Measurements from ENCODE around the gene ZNF133.

The ZNF133 gene

GRCh38 chr20:18284805-18285533, 3.4 kb upstream of the ZNF133 start:
- H3K27me3 ChIP-seq (ENCODE audit: insufficient read depth, low read length), result peaks cover 59% of the 10 kb centered on the region

DNA sequence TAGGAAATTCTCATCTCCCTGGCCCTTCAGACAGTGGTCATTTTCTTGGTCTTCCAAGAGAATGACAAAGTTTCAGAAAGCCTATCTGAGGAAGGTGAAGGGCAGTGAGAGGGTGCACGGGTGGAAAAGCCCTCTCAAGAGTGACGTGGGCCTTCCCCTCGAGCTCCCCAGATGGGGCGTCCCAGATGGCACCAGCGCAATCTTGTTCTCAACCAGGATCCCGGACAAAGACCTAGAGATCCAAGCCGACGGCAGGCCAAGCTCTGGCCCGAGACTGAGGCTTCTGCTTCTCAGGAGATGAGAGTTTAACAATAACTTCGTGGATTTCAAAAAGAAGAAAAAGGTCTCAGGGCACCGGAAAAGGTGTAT, 797 bp upstream of the ZNF133 start:
- Histone ChIP-seq H3K79me2 (ENCODE audit: control insufficient read depth, insufficient read depth, low read length, unreplicated experiment) (peaks cover 40% of the 10 kb centered on the region), H2AFZ (ENCODE audit: low read length, unreplicated experiment) (peak overlapping the region; percentile 64), H3K27ac (ENCODE audit: low read depth, low read length) (peak overlapping the region; percentile 80; the same call in 1 of the 2 replicates), H3K36me3 (ENCODE audit: insufficient read depth, low read length) (peaks cover 9% of the 10 kb centered on the region; the same call in 1 of the 2 replicates), H3K4me3 (ENCODE audit: low read depth, low read length) (peak overlapping the region; percentile 97), H3K4me1 (ENCODE audit: control insufficient read depth, insufficient read depth, low read length, unreplicated experiment) (peaks cover 10% of the 10 kb centered on the region), H3K27me3 (ENCODE audit: insufficient read depth, low read length) (peaks cover 38% of the 10 kb centered on the region)

More at GRCh38 chr20:18284805-18285533, 3.4 kb upstream of the ZNF133 start:
- no peaks in the 10 kb centered on the region for H3K36me3 ChIP-seq (ENCODE audit: insufficient read depth, low read length)
- H3K4me3 ChIP-seq (ENCODE audit: low read depth, low read length), result no peak overlapping the region
- H3K27ac ChIP-seq (ENCODE audit: low read depth, low read length), result no peak overlapping the region
- peaks cover 10% of the 10 kb centered on the region for H3K4me1 ChIP-seq (ENCODE audit: control insufficient read depth, insufficient read depth, low read length, unreplicated experiment)
- peaks cover 16% of the 10 kb centered on the region for H3K79me2 ChIP-seq (ENCODE audit: control insufficient read depth, insufficient read depth, low read length, unreplicated experiment)
- H2AFZ ChIP-seq (ENCODE audit: low read length, unreplicated experiment), result no peak overlapping the region

- H3K4me1 ChIP-seq (ENCODE audit: control insufficient read depth, insufficient read depth, low read length, unreplicated experiment), result peaks cover 10% of the 10 kb centered on the region
- H2AFZ ChIP-seq (ENCODE audit: low read length, unreplicated experiment), result peak overlapping the region; percentile 92
- peak overlapping the region; percentile 80 for H3K27ac ChIP-seq (ENCODE audit: low read depth, low read length)
- peaks cover 49% of the 10 kb centered on the region for H3K79me2 ChIP-seq (ENCODE audit: control insufficient read depth, insufficient read depth, low read length, unreplicated experiment)
- peaks cover 17% of the 10 kb centered on the region for H3K36me3 ChIP-seq (ENCODE audit: insufficient read depth, low read length)
- peaks cover 26% of the 10 kb centered on the region; the same call in 1 of the 2 replicates for H3K27me3 ChIP-seq (ENCODE audit: insufficient read depth, low read length)
- H3K4me3 ChIP-seq (ENCODE audit: low read depth, low read length), result peak overlapping the region; percentile 97
These were observed 481 bp downstream of the ZNF133 start for GRCh38 chr20:18288749-18289267.

GRCh38 chr20:18289306-18289705, 979 bp downstream of the ZNF133 start:
- peak overlapping the region; percentile 92 for H2AFZ ChIP-seq (ENCODE audit: low read length, unreplicated experiment)
- H3K27ac ChIP-seq (ENCODE audit: low read depth, low read length), result no peak overlapping the region
- peaks cover 21% of the 10 kb centered on the region for H3K36me3 ChIP-seq (ENCODE audit: insufficient read depth, low read length)
- peak overlapping the region; percentile 97 for H3K4me3 ChIP-seq (ENCODE audit: low read depth, low read length)
- peaks cover 10% of the 10 kb centered on the region for H3K4me1 ChIP-seq (ENCODE audit: control insufficient read depth, insufficient read depth, low read length, unreplicated experiment)
- H3K27me3 ChIP-seq (ENCODE audit: insufficient read depth, low read length), result peaks cover 21% of the 10 kb centered on the region; the same call in 1 of the 2 replicates
- peaks cover 53% of the 10 kb centered on the region for H3K79me2 ChIP-seq (ENCODE audit: control insufficient read depth, insufficient read depth, low read length, unreplicated experiment)

GRCh38 chr20:18299364-18299763, 11.0 kb downstream of the ZNF133 start:
- no peak overlapping the region for H2AFZ ChIP-seq (ENCODE audit: low read length, unreplicated experiment)

GRCh38 chr20:18304618-18305017, 16.3 kb downstream of the ZNF133 start:
- Histone ChIP-seq H3K27me3 (ENCODE audit: insufficient read depth, low read length) (no peaks in the 10 kb centered on the region), H2AFZ (ENCODE audit: low read length, unreplicated experiment) (no peak overlapping the region), H3K4me3 (ENCODE audit: low read depth, low read length) (no peak overlapping the region), H3K4me1 (ENCODE audit: control insufficient read depth, insufficient read depth, low read length, unreplicated experiment) (no peaks in the 10 kb centered on the region), H3K27ac (ENCODE audit: low read depth, low read length) (no peak overlapping the region), H3K36me3 (ENCODE audit: insufficient read depth, low read length) (peaks cover 5% of the 10 kb centered on the region; the same call in 1 of the 2 replicates), H3K79me2 (ENCODE audit: control insufficient read depth, insufficient read depth, low read length, unreplicated experiment) (peaks cover 4% of the 10 kb centered on the region)

More at GRCh38 chr20:18299364-18299763, 11.0 kb downstream of the ZNF133 start:
- Histone ChIP-seq H3K4me1 (ENCODE audit: control insufficient read depth, insufficient read depth, low read length, unreplicated experiment) (no peaks in the 10 kb centered on the region), H3K27me3 (ENCODE audit: insufficient read depth, low read length) (no peaks in the 10 kb centered on the region), H3K4me3 (ENCODE audit: low read depth, low read length) (no peak overlapping the region), H3K79me2 (ENCODE audit: control insufficient read depth, insufficient read depth, low read length, unreplicated experiment) (peaks cover 15% of the 10 kb centered on the region), H3K36me3 (ENCODE audit: insufficient read depth, low read length) (peaks cover 40% of the 10 kb centered on the region), H3K27ac (ENCODE audit: low read depth, low read length) (no peak overlapping the region)

- peaks cover 6% of the 10 kb centered on the region; the same call in 1 of the 2 replicates for H3K36me3 ChIP-seq (ENCODE audit: insufficient read depth, low read length)
- H3K27ac ChIP-seq (ENCODE audit: low read depth, low read length), result no peak overlapping the region
- no peak overlapping the region for H3K4me3 ChIP-seq (ENCODE audit: low read depth, low read length)
- no peak overlapping the region for H2AFZ ChIP-seq (ENCODE audit: low read length, unreplicated experiment)
- peaks cover 2% of the 10 kb centered on the region for H3K79me2 ChIP-seq (ENCODE audit: control insufficient read depth, insufficient read depth, low read length, unreplicated experiment)
- H3K4me1 ChIP-seq (ENCODE audit: control insufficient read depth, insufficient read depth, low read length, unreplicated experiment), result no peaks in the 10 kb centered on the region
- no peaks in the 10 kb centered on the region for H3K27me3 ChIP-seq (ENCODE audit: insufficient read depth, low read length)
These were observed 19.0 kb downstream of the ZNF133 start for GRCh38 chr20:18307301-18307700.

DNA sequence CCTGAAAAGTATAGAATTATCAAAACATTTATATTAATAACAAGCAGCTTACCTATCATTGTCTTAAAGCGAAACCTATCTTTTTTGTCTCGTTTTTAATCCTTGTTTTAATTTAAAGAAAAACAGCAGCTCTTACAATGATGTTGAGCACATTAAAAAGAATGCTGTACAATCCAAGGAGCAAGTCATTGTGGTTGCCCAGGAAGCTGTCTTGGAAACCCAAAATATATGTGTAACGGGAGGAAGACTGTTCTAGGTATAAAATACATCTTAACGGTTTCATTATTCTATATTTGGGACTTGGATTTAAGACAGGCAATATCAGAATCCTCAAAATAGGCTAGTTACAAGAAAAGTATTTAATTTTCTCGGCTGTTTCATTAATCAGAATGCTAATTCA, 21.7 kb downstream of the ZNF133 start:
- H3K4me3 ChIP-seq (ENCODE audit: low read depth, low read length), result no peak overlapping the region
- no peak overlapping the region for H2AFZ ChIP-seq (ENCODE audit: low read length, unreplicated experiment)
- H3K4me1 ChIP-seq (ENCODE audit: control insufficient read depth, insufficient read depth, low read length, unreplicated experiment), result peaks cover 6% of the 10 kb centered on the region
- peaks cover 13% of the 10 kb centered on the region for H3K36me3 ChIP-seq (ENCODE audit: insufficient read depth, low read length)
- no peaks in the 10 kb centered on the region for H3K27me3 ChIP-seq (ENCODE audit: insufficient read depth, low read length)
- no peak overlapping the region for H3K27ac ChIP-seq (ENCODE audit: low read depth, low read length)
- peaks cover 2% of the 10 kb centered on the region for H3K79me2 ChIP-seq (ENCODE audit: control insufficient read depth, insufficient read depth, low read length, unreplicated experiment)

GRCh38 chr20:18310592-18310991, 22.3 kb downstream of the ZNF133 start:
- Histone ChIP-seq H3K36me3 (ENCODE audit: insufficient read depth, low read length) (peaks cover 18% of the 10 kb centered on the region), H3K4me3 (ENCODE audit: low read depth, low read length) (no peak overlapping the region), H3K27me3 (ENCODE audit: insufficient read depth, low read length) (no peaks in the 10 kb centered on the region), H2AFZ (ENCODE audit: low read length, unreplicated experiment) (no peak overlapping the region), H3K27ac (ENCODE audit: low read depth, low read length) (no peak overlapping the region), H3K4me1 (ENCODE audit: control insufficient read depth, insufficient read depth, low read length, unreplicated experiment) (peaks cover 6% of the 10 kb centered on the region), H3K79me2 (ENCODE audit: control insufficient read depth, insufficient read depth, low read length, unreplicated experiment) (peaks cover 2% of the 10 kb centered on the region)

GRCh38 chr20:18312723-18313122, 24.4 kb downstream of the ZNF133 start:
- H3K27ac ChIP-seq (ENCODE audit: low read depth, low read length), result no peak overlapping the region
- H3K4me3 ChIP-seq (ENCODE audit: low read depth, low read length), result no peak overlapping the region
- no peaks in the 10 kb centered on the region for H3K27me3 ChIP-seq (ENCODE audit: insufficient read depth, low read length)
- H2AFZ ChIP-seq (ENCODE audit: low read length, unreplicated experiment), result no peak overlapping the region
- H3K36me3 ChIP-seq (ENCODE audit: insufficient read depth, low read length), result peaks cover 32% of the 10 kb centered on the region
- no peaks in the 10 kb centered on the region for H3K79me2 ChIP-seq (ENCODE audit: control insufficient read depth, insufficient read depth, low read length, unreplicated experiment)
- peaks cover 6% of the 10 kb centered on the region for H3K4me1 ChIP-seq (ENCODE audit: control insufficient read depth, insufficient read depth, low read length, unreplicated experiment)

DNA sequence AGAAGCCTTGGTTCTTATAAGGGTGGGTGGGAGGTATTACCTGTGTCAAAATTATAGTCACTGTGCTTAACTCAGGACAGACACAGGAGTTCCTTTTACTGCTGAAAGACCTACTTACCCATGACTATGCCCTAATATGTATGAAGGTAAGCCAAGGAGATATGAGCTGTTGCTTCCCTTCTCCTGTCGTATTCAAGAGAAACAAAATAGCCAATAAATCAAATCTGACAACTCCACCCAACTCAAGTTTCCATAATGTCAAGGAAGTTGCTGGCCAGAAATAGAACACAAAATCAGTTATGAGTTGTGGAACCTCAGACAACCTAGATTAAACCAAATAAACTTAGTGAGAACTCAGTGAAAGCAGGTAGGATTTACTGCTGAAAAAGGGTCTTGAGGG, 25.1 kb downstream of the ZNF133 start:
- Histone ChIP-seq H3K27ac (ENCODE audit: low read depth, low read length) (no peak overlapping the region), H3K36me3 (ENCODE audit: insufficient read depth, low read length) (peaks cover 32% of the 10 kb centered on the region), H3K4me3 (ENCODE audit: low read depth, low read length) (no peak overlapping the region), H3K27me3 (ENCODE audit: insufficient read depth, low read length) (no peaks in the 10 kb centered on the region), H2AFZ (ENCODE audit: low read length, unreplicated experiment) (no peak overlapping the region), H3K79me2 (ENCODE audit: control insufficient read depth, insufficient read depth, low read length, unreplicated experiment) (no peaks in the 10 kb centered on the region), H3K4me1 (ENCODE audit: control insufficient read depth, insufficient read depth, low read length, unreplicated experiment) (peaks cover 6% of the 10 kb centered on the region)
